Measurements from ENCODE around the gene ANAPC16. TPM values are rescaled to one million over a fixed set of nuclear protein-coding genes. Genes with fewer than 3 reads are reported as not detected.
"Not testable (repeated sequence)": the region's sequence is repeated elsewhere in the genome, so short reads cannot be mapped to it uniquely, and the experiment has no call there.

Gene ANAPC16
- total and polyA plus RNA-seq, 8 donors = 12.7 to 231 (median 103) TPM

DNA sequence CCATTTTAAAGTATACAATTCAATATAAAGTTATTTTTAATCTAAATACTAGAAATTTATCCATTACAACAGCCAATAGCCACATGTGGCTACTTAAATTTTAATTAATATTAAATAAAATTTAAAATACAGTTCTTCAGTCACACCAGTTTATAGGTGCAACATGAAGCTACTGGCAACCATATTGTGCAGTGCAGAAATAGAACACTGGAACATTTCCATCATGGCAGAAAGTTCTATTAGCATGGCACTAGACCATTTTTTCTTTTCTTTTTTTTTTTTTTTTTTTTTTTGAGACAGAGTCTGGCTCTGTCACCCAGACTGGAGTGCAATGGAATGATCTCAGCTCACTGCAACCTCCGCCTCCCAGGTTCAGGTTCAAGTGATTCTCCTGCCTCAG, 5.5 kb downstream of the ANAPC16 start:
- 54 to 100% (median 63%) methylated on average over 1 of the region's 1 CpG for WGBS, 5 donors
- intact Hi-C loops (cut with DNase I; ENCODE audit: low total_unique reads) = no loop called here

DNA sequence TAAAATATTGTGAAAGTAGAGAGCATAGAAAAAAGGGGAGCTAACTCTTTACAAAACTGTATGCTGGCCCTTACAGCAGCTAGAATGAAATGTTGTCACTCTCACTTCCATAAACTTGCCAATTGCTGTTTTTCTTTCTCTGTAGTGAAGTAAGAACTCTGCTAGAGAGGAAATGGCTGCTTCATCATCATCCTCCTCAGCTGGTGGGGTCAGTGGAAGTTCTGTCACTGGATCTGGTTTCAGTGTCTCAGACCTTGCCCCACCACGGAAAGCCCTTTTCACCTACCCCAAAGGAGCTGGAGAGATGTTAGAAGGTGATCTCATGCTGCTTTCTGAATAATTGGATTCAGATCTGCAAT, 7.9 kb downstream of the ANAPC16 start:
- DNase-seq = no peak
- intact Hi-C loops (cut with DNase I; ENCODE audit: low total_unique reads) = no loop called here
- H3K9me3 ChIP-seq = no peaks in the 10 kb centered on the region
- 52 to 61% (median 60%) methylated on average over 1 of the region's 1 CpG for WGBS, 5 donors
- peaks cover 14 to 56% (median 50%) of the 10 kb centered on the region in 4 donors for H3K36me3 ChIP-seq
- H3K4me3 ChIP-seq = no peak overlapping the region
- H3K27ac ChIP-seq = peak overlapping the region in 4 of 5 donors; percentile 48 to 75 (median 67)
- H3K27me3 ChIP-seq = no peaks in the 10 kb centered on the region
- peaks cover 22 to 86% (median 56%) of the 10 kb centered on the region in 4 donors for H3K4me1 ChIP-seq
- TF ChIP-seq, protein P1, sequence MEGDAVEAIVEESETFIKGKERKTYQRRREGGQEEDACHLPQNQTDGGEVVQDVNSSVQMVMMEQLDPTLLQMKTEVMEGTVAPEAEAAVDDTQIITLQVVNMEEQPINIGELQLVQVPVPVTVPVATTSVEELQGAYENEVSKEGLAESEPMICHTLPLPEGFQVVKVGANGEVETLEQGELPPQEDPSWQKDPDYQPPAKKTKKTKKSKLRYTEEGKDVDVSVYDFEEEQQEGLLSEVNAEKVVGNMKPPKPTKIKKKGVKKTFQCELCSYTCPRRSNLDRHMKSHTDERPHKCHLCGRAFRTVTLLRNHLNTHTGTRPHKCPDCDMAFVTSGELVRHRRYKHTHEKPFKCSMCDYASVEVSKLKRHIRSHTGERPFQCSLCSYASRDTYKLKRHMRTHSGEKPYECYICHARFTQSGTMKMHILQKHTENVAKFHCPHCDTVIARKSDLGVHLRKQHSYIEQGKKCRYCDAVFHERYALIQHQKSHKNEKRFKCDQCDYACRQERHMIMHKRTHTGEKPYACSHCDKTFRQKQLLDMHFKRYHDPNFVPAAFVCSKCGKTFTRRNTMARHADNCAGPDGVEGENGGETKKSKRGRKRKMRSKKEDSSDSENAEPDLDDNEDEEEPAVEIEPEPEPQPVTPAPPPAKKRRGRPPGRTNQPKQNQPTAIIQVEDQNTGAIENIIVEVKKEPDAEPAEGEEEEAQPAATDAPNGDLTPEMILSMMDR (IDR thresholded peaks at IDR 0.05) = no peak
- TF ChIP-seq POLR2AphosphoS5 (IDR thresholded peaks at IDR 0.05) (no peak), EP300 (IDR thresholded peaks at IDR 0.05) (no peak), POLR2A (IDR thresholded peaks at IDR 0.05) (no peak)

More for the DNA sequence above, 5.5 kb downstream of the ANAPC16 start:
- no peak for TF ChIP-seq POLR2AphosphoS5 (IDR thresholded peaks at IDR 0.05)
- TF ChIP-seq, protein P1 (IDR thresholded peaks at IDR 0.05) = no peak
- TF ChIP-seq EP300 (IDR thresholded peaks at IDR 0.05) = no peak
- TF ChIP-seq POLR2A (IDR thresholded peaks at IDR 0.05) = no peak
- Histone ChIP-seq H3K4me1 (peaks cover 36 to 86% (median 62%) of the 10 kb centered on the region in 4 donors), H3K36me3 (peaks cover 14 to 47% (median 45%) of the 10 kb centered on the region in 4 donors), H3K27ac (peak overlapping the region in 4 of 5 donors; percentile 35 to 96 (median 66)), H3K27me3 (no peaks in the 10 kb centered on the region), H3K4me3 (no peak overlapping the region), H3K9me3 (no peaks in the 10 kb centered on the region)
- DNase-seq = no peak

DNA sequence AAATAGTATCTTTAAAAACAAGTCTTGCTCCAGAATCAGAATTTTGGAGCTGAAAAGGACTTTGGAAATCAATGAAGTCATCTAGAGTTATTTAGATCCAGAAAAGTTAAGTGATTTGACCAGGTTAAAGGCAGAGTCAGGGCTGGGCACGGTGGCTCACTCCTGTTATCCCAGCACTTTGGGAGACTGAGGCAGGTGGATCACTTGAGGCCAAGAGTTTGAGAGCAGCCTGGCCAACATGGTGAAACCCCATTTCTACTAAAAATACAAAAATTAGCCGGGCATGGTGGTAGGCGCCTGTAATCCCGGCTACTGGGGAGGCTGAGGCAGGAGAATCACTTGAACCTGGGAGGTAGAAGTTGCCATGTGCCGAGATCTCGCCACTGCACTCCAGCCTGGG, 8.4 kb downstream of the ANAPC16 start:
- DNase-seq; intact Hi-C loops (cut with DNase I; ENCODE audit: low total_unique reads): not testable (repeated sequence)

DNA sequence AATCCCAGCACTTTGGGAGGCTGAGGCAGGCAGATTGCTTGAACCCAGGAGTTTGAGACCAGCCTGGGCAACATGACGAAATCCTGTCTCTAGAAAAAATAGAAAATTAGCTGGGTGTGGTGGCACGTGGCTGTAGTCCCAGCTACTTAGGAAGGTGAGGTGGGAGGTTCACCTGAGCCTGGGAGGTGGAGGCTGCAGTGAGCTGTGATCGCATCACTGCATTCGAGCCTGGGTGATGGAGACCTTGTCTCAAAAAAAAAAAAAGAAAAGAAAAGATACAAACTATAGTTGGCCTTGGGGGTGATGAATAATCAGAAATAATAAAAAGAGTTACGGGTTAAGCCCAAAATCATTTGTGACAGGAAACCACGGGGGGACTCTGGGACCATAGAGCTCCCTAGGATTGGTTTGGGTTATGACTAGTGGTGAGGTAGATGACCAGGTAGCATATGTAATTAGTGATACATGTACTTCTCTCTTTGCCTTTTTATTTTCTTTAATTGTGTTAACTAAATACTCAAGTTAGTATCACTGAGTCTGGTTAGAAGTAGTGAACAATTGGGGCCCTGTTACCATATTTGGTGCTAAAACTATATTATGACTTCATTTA, 10.7 kb downstream of the ANAPC16 start:
- WGBS, 5 donors = 59 to 78% (median 67%) methylated on average over 6 of the region's 6 CpGs
- DNase-seq = no peak
- H3K27me3 ChIP-seq = no peaks in the 10 kb centered on the region
- peak overlapping the region in 3 of 5 donors; percentile 20 to 75 (median 30) for H3K27ac ChIP-seq
- intact Hi-C loops (cut with DNase I; ENCODE audit: low total_unique reads) = no loop called here
- peaks cover 18 to 60% (median 49%) of the 10 kb centered on the region in 4 donors for H3K36me3 ChIP-seq
- peaks cover 15 to 86% (median 53%) of the 10 kb centered on the region in 4 donors for H3K4me1 ChIP-seq
- TF ChIP-seq EP300 (IDR thresholded peaks at IDR 0.05) = no peak
- no peak for TF ChIP-seq POLR2AphosphoS5 (IDR thresholded peaks at IDR 0.05)
- TF ChIP-seq POLR2A (IDR thresholded peaks at IDR 0.05) = no peak
- TF ChIP-seq, protein P1 (IDR thresholded peaks at IDR 0.05) = no peak
- H3K9me3 ChIP-seq = no peaks in the 10 kb centered on the region
- no peak overlapping the region for H3K4me3 ChIP-seq

More for the DNA sequence above, 8.4 kb downstream of the ANAPC16 start:
- WGBS, 5 donors = 86 to 94% (median 88%) methylated on average over 6 of the region's 6 CpGs
- Histone ChIP-seq H3K36me3 (peaks cover 14 to 56% (median 50%) of the 10 kb centered on the region in 4 donors), H3K4me1 (peaks cover 18 to 86% (median 54%) of the 10 kb centered on the region in 4 donors), H3K27ac (peak overlapping the region in 4 of 5 donors; percentile 48 to 75 (median 67))
- H3K9me3 ChIP-seq, H3K4me3 ChIP-seq, H3K27me3 ChIP-seq: not testable (repeated sequence)

DNA sequence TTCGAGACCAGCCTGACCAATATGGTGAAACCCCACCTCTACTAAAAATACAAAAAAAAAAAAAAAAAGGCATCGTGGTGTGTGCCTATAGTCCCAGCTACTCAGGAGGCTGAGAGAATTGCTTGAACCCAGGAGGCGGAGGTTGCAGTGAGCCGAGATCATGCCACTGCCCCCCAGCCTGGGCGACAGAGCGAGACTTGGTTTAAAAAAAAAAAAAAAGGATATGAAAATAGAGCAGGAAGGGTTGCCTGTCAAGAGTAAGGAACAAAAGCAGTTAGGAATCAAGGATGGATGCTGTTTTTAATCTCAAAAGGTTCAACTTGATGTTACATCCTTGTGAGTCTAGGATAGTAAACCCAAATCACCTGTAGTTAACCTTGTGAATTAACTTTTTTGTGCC, 12.0 kb downstream of the ANAPC16 start:
- peak overlapping the region in 3 of 5 donors; percentile 44 to 75 (median 72) for H3K27ac ChIP-seq
- TF ChIP-seq EP300 (IDR thresholded peaks at IDR 0.05) (no peak), POLR2AphosphoS5 (IDR thresholded peaks at IDR 0.05) (no peak), POLR2A (IDR thresholded peaks at IDR 0.05) (no peak)
- TF ChIP-seq, protein P1 (IDR thresholded peaks at IDR 0.05) = no peak
- DNase-seq = no peak
- H3K9me3 ChIP-seq = no peaks in the 10 kb centered on the region
- peaks cover 8 to 75% (median 48%) of the 10 kb centered on the region in 4 donors for H3K4me1 ChIP-seq
- 79 to 88% (median 86%) methylated on average over 6 of the region's 6 CpGs for WGBS, 5 donors
- no peaks in the 10 kb centered on the region for H3K27me3 ChIP-seq
- intact Hi-C loops (cut with DNase I; ENCODE audit: low total_unique reads) = no loop called here
- peaks cover 24 to 68% (median 56%) of the 10 kb centered on the region in 4 donors for H3K36me3 ChIP-seq
- no peak overlapping the region for H3K4me3 ChIP-seq
